GM12891 (cell line): ENCODE data around the gene GP1BA.

Experiments
- DNase-seq: peaks from one replicate; pipeline ENCODE4 v3.0.0; 2011; ENCODE audit warnings: low spot score; ENCODE audit not compliant: insufficient read length
- FAIRE-seq: peaks from 2 replicates; lab custom pipeline; 2011; peaks lifted over from hg19 to GRCh38; lab: Jason Lieb, UNC
- PAX5 ChIP-seq: IDR thresholded peaks from 2 replicates; pipeline ENCODE4 v1.6.1; 2011; ENCODE audit warnings: low read length, moderate library complexity, mild to moderate bottlenecking; ENCODE audit not compliant: insufficient read depth, severe bottlenecking
- POLR2A ChIP-seq: IDR thresholded peaks from 2 replicates; pipeline ENCODE4 v1.6.1; 2011; ENCODE audit warnings: low read depth, low read length, control low read depth
- POLR2AphosphoS5 ChIP-seq: IDR thresholded peaks from 2 replicates; pipeline ENCODE4 v1.6.1; 2011; ENCODE audit warnings: low read depth, low read length, control low read depth
- POU2F2 ChIP-seq: IDR thresholded peaks from 2 replicates; pipeline ENCODE4 v1.6.1; 2011; ENCODE audit warnings: low read depth, mild to moderate bottlenecking, control low read depth, low read length, moderate library complexity
- SPI1 ChIP-seq: IDR thresholded peaks from 2 replicates; pipeline ENCODE4 v1.6.1; 2011; ENCODE audit warnings: low read depth, low read length, control low read depth
- TAF1 ChIP-seq: IDR thresholded peaks from 2 replicates; pipeline ENCODE4 v1.6.1; 2011; ENCODE audit warnings: low read depth, low read length, control low read depth

Gene GP1BA

GRCh38 chr17:4949321-4950074, 17.4 kb downstream of the GP1BA start:
- TF ChIP-seq POU2F2 (0 out of 2 replicates have a peak, but pooled peaks have one; percentile 18), SPI1 (no peak)
- DNase-seq (peak; percentile 77), FAIRE-seq (no peak)

- no peak for FAIRE-seq
- no peak for DNase-seq
These were observed 18.1 kb downstream of the GP1BA start for GRCh38 chr17:4950075-4950745.

GRCh38 chr17:4950746-4951204, 18.7 kb downstream of the GP1BA start, which contains the start of gene ENO3:
Gene ENO3 (plus strand): TSS chr17:4951119. CDS start chr17:4951830, 711 bp downstream.
- peak; percentile 76 for FAIRE-seq
- no peak for DNase-seq
- TF ChIP-seq SPI1, result no peak
- TF ChIP-seq TAF1, result no peak
- TF ChIP-seq POU2F2, result no peak

More at GRCh38 chr17:4950075-4950745, 18.1 kb downstream of the GP1BA start:
- TF ChIP-seq POU2F2 (no peak), SPI1 (no peak), POLR2A (peak; percentile 31)

- FAIRE-seq, result no peak
- no peak for DNase-seq
- TF ChIP-seq POLR2AphosphoS5, result no peak
- no peak for TF ChIP-seq POU2F2
- TF ChIP-seq PAX5, result no peak
- no peak for TF ChIP-seq TAF1
- no peak for TF ChIP-seq POLR2A
- TF ChIP-seq SPI1, result no peak
These were observed 19.4 kb downstream of the GP1BA start for GRCh38 chr17:4951486-4951885.

GRCh38 chr17:4953451-4953961, 21.4 kb downstream of the GP1BA start:
- no peak for FAIRE-seq
- TF ChIP-seq SPI1 (no peak), POLR2AphosphoS5 (no peak), PAX5 (no peak), TAF1 (no peak), POU2F2 (no peak), POLR2A (no peak)

GRCh38 chr17:4955091-4955490, 23.0 kb downstream of the GP1BA start:
- no peak for FAIRE-seq
- no peak for DNase-seq
- no peak for TF ChIP-seq PAX5
- no peak for TF ChIP-seq POLR2A
- TF ChIP-seq POLR2AphosphoS5, result no peak
- no peak for TF ChIP-seq POU2F2
- no peak for TF ChIP-seq TAF1
- TF ChIP-seq SPI1, result no peak

More at GRCh38 chr17:4953451-4953961, 21.4 kb downstream of the GP1BA start:
- DNase-seq, result no peak

GRCh38 chr17:4956493-4957061, 24.5 kb downstream of the GP1BA start:
- FAIRE-seq (peak; percentile 71), DNase-seq (no peak)
- TF ChIP-seq POLR2A, result no peak
- 0 out of 2 replicates have a peak, but pooled peaks have one; percentile 28 for TF ChIP-seq POLR2AphosphoS5
- no peak for TF ChIP-seq PAX5
- no peak for TF ChIP-seq POU2F2

GRCh38 chr17:4958102-4958501, 26.0 kb downstream of the GP1BA start:
- no peak for FAIRE-seq
- TF ChIP-seq POLR2AphosphoS5 (no peak), POLR2A (no peak), TAF1 (no peak), PAX5 (no peak), SPI1 (no peak), POU2F2 (no peak)
- no peak for DNase-seq

- FAIRE-seq (no peak), DNase-seq (no peak)
- no peak for TF ChIP-seq PAX5
- no peak for TF ChIP-seq POLR2A
- no peak for TF ChIP-seq POU2F2
- no peak for TF ChIP-seq SPI1
- no peak for TF ChIP-seq POLR2AphosphoS5
- TF ChIP-seq TAF1, result no peak
These were observed 27.3 kb downstream of the GP1BA start for GRCh38 chr17:4959261-4959965.
